Measurements from ENCODE around the gene GHR. TPM values are rescaled to one million over a fixed set of nuclear protein-coding genes. Genes with fewer than 3 reads are reported as not detected.
"Not testable (repeated sequence)": the region's sequence is repeated elsewhere in the genome, so short reads cannot be mapped to it uniquely, and the experiment has no call there.

Gene GHR
- total RNA-seq, 1 experiment from 2014 or later: not detected

- no peak for DNase-seq (ENCODE audit: low read depth)
- in situ Hi-C loops (cut with HindIII; ENCODE audit: low pct_unique_long_range_greater_than_20kb, low sequenced_read_pairs): no loop called here
These were observed 124.7 kb downstream of the GHR start for GRCh38 chr5:42547894-42548293.

- in situ Hi-C loops (cut with HindIII; ENCODE audit: low pct_unique_long_range_greater_than_20kb, low sequenced_read_pairs): no loop called here
- no peak for DNase-seq (ENCODE audit: low read depth)
These were observed 129.4 kb downstream of the GHR start for GRCh38 chr5:42552597-42552996.

- no peak for DNase-seq (ENCODE audit: low read depth)
- in situ Hi-C loops (cut with HindIII; ENCODE audit: low pct_unique_long_range_greater_than_20kb, low sequenced_read_pairs): no loop called here
These were observed 130.2 kb downstream of the GHR start for GRCh38 chr5:42553461-42553860.

GRCh38 chr5:42555010-42555409 lies 131.8 kb downstream of the GHR start:
- in situ Hi-C loops (cut with HindIII; ENCODE audit: low pct_unique_long_range_greater_than_20kb, low sequenced_read_pairs): no loop called here
- no peak for DNase-seq (ENCODE audit: low read depth)

- DNase-seq (ENCODE audit: low read depth): no peak
- in situ Hi-C loops (cut with HindIII; ENCODE audit: low pct_unique_long_range_greater_than_20kb, low sequenced_read_pairs): no loop called here
These were observed 132.6 kb downstream of the GHR start for GRCh38 chr5:42555797-42556196.

GRCh38 chr5:42557689-42558088 lies 134.4 kb downstream of the GHR start:
- no peak for DNase-seq (ENCODE audit: low read depth)
- in situ Hi-C loops (cut with HindIII; ENCODE audit: low pct_unique_long_range_greater_than_20kb, low sequenced_read_pairs): no loop called here

- no peak for DNase-seq (ENCODE audit: low read depth)
- in situ Hi-C loops (cut with HindIII; ENCODE audit: low pct_unique_long_range_greater_than_20kb, low sequenced_read_pairs): no loop called here
These were observed 138.4 kb downstream of the GHR start for GRCh38 chr5:42561656-42562055.

- no peak for DNase-seq (ENCODE audit: low read depth)
- in situ Hi-C loops (cut with HindIII; ENCODE audit: low pct_unique_long_range_greater_than_20kb, low sequenced_read_pairs): no loop called here
These were observed 141.6 kb downstream of the GHR start for GRCh38 chr5:42564689-42565356.

- in situ Hi-C loops (cut with HindIII; ENCODE audit: low pct_unique_long_range_greater_than_20kb, low sequenced_read_pairs): no loop called here
- DNase-seq (ENCODE audit: low read depth): no peak
These were observed 143.5 kb downstream of the GHR start for GRCh38 chr5:42566652-42567295.

- no peak for DNase-seq (ENCODE audit: low read depth)
- in situ Hi-C loops (cut with HindIII; ENCODE audit: low pct_unique_long_range_greater_than_20kb, low sequenced_read_pairs): no loop called here
These were observed 146.1 kb downstream of the GHR start for GRCh38 chr5:42569325-42569724.

GRCh38 chr5:42569953-42570548 lies 146.8 kb downstream of the GHR start:
- DNase-seq (ENCODE audit: low read depth): no peak
- in situ Hi-C loops (cut with HindIII; ENCODE audit: low pct_unique_long_range_greater_than_20kb, low sequenced_read_pairs): no loop called here

- DNase-seq (ENCODE audit: low read depth): no peak
- in situ Hi-C loops (cut with HindIII; ENCODE audit: low pct_unique_long_range_greater_than_20kb, low sequenced_read_pairs): no loop called here
These were observed 148.0 kb downstream of the GHR start for GRCh38 chr5:42570966-42571960.

GRCh38 chr5:42572313-42572712 lies 149.1 kb downstream of the GHR start:
- no peak for DNase-seq (ENCODE audit: low read depth)
- in situ Hi-C loops (cut with HindIII; ENCODE audit: low pct_unique_long_range_greater_than_20kb, low sequenced_read_pairs): no loop called here

- no peak for DNase-seq (ENCODE audit: low read depth)
- in situ Hi-C loops (cut with HindIII; ENCODE audit: low pct_unique_long_range_greater_than_20kb, low sequenced_read_pairs): no loop called here
These were observed 150.1 kb downstream of the GHR start for GRCh38 chr5:42573386-42573785.

- DNase-seq (ENCODE audit: low read depth); in situ Hi-C loops (cut with HindIII; ENCODE audit: low pct_unique_long_range_greater_than_20kb, low sequenced_read_pairs): not testable (repeated sequence)
These were observed 152.7 kb downstream of the GHR start for GRCh38 chr5:42575914-42576313.

GRCh38 chr5:42578901-42579300 lies 155.7 kb downstream of the GHR start:
- in situ Hi-C loops (cut with HindIII; ENCODE audit: low pct_unique_long_range_greater_than_20kb, low sequenced_read_pairs); DNase-seq (ENCODE audit: low read depth): not testable (repeated sequence)

- in situ Hi-C loops (cut with HindIII; ENCODE audit: low pct_unique_long_range_greater_than_20kb, low sequenced_read_pairs): no loop called here
These were observed 156.1 kb downstream of the GHR start for GRCh38 chr5:42579320-42579719.

GRCh38 chr5:42581845-42582244 lies 158.6 kb downstream of the GHR start:
- DNase-seq (ENCODE audit: low read depth): no peak
- in situ Hi-C loops (cut with HindIII; ENCODE audit: low pct_unique_long_range_greater_than_20kb, low sequenced_read_pairs): no loop called here

More at GRCh38 chr5:42579320-42579719, 156.1 kb downstream of the GHR start:
- DNase-seq (ENCODE audit: low read depth): no peak
